MM.1S (cell line): ENCODE measurements around the gene APBA1.
A peak's percentile ranks its signal among the peaks of the same experiment; 100 is the strongest.

Experiments
- DNase-seq: peaks from one replicate; pipeline ENCODE4 v3.0.0-alpha.2; 2015
- H2AFZ ChIP-seq: fragments of 300-600 bp; sonication (generic); 2 replicates; pipeline ENCODE4 v1.6.0; 2016; ENCODE audit warnings: antibody characterized with exemption, low read length
- H3F3A ChIP-seq: fragments of 300-600 bp; sonication (generic); 2 replicates; pipeline ENCODE4 v1.6.1; 2016; ENCODE audit warnings: mild to moderate bottlenecking, antibody characterized with exemption, low read length, moderate library complexity, mixed read lengths; ENCODE audit not compliant: insufficient read depth
- H3K27ac ChIP-seq: fragments of 300-600 bp; sonication (generic); 2 replicates; pipeline ENCODE4 v1.5.1; 2016; ENCODE audit warnings: mild to moderate bottlenecking, low read length
- H3K27me3 ChIP-seq: fragments of 300-600 bp; sonication (generic); replicated peaks from 2 replicates; pipeline ENCODE4 v1.6.0; 2016; ENCODE audit warnings: low read length; ENCODE audit not compliant: insufficient read depth
- H3K36me3 ChIP-seq: fragments of 300-600 bp; sonication (generic); replicated peaks from 2 replicates; pipeline ENCODE4 v1.6.1; 2016; ENCODE audit warnings: mild to moderate bottlenecking, low read length, mixed read lengths; ENCODE audit not compliant: insufficient read depth
- H3K4me1 ChIP-seq: fragments of 300-600 bp; sonication (generic); 2 replicates; pipeline ENCODE4 v1.6.1; 2016; ENCODE audit warnings: low read length, mixed read lengths
- H3K4me2 ChIP-seq: fragments of 300-600 bp; sonication (generic); 2 replicates; pipeline ENCODE4 v1.6.0; 2016; ENCODE audit warnings: low read depth, low read length
- H3K4me3 ChIP-seq: fragments of 300-600 bp; sonication (generic); 2 replicates; pipeline ENCODE4 v1.5.1; 2016; ENCODE audit warnings: low read length, mixed read lengths
- H3K79me2 ChIP-seq: fragments of 300-600 bp; sonication (generic); 2 replicates; pipeline ENCODE4 v1.6.1; 2016; ENCODE audit warnings: mixed run types, low read length, mixed read lengths
- H3K9ac ChIP-seq: fragments of 300-600 bp; sonication (generic); 2 replicates; pipeline ENCODE4 v1.6.1; 2016; ENCODE audit warnings: low read length, mixed read lengths
- H3K9me2 ChIP-seq: fragments of 300-600 bp; sonication (generic); replicated peaks from 2 replicates; pipeline ENCODE4 v1.6.1; 2016; ENCODE audit warnings: mild to moderate bottlenecking, low read length, mixed read lengths; ENCODE audit not compliant: insufficient read depth
- H3K9me3 ChIP-seq: fragments of 300-600 bp; sonication (generic); replicated peaks from 2 replicates; pipeline ENCODE4 v1.6.1; 2016; ENCODE audit warnings: mild to moderate bottlenecking, low read length, mixed read lengths; ENCODE audit not compliant: insufficient read depth
- H4K20me1 ChIP-seq: fragments of 300-600 bp; sonication (generic); 2 replicates; pipeline ENCODE4 v1.6.1; 2016; ENCODE audit warnings: mild to moderate bottlenecking, low read length, moderate library complexity, mixed read lengths; ENCODE audit not compliant: insufficient read depth
- CTCF ChIP-seq: fragments of 300-600 bp; sonication (generic); IDR thresholded peaks from 2 replicates; pipeline ENCODE4 v1.5.1; 2016; ENCODE audit warnings: antibody characterized with exemption, low read length, mixed read lengths
- EZH2 ChIP-seq: fragments of 300-600 bp; sonication (generic); optimal IDR thresholded peaks from 2 replicates; pipeline ENCODE3; 2017; ENCODE audit warnings: low read depth, mild to moderate bottlenecking, antibody characterized with exemption, low read length, mixed read lengths
- EZH2phosphoT487 ChIP-seq: fragments of 300-600 bp; sonication (generic); IDR thresholded peaks from 2 replicates; pipeline ENCODE4 v1.6.1; 2018; ENCODE audit warnings: antibody characterized with exemption, low read length

The APBA1 gene

DNA sequence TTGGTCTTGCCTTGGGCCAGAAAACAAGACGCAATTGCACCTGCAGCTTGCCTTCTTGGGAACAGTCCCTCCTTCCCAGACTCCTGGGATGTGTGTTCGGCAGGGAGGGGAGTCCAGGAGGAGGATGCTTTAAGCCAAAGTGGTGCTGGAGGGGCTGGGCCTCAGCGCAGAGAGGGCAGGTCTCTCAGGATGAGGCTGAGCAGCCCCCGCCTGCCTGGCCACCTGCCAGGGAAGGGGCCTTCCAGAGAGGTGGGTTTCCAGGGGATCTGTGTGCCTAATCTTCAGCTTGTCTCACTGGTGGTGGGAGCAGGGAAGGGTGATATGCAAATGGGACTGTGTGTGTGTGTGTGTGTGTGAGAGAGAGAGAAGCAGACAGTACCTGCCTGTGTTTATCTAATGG, 242.0 kb downstream of the APBA1 start:
- H2AFZ ChIP-seq = no peak overlapping the region
- no peaks in the 10 kb centered on the region for H3K9me2 ChIP-seq
- no peak for TF ChIP-seq CTCF
- TF ChIP-seq EZH2 = no peak
- TF ChIP-seq EZH2phosphoT487 = no peak
- H4K20me1 ChIP-seq = no peaks in the 10 kb centered on the region
- H3K79me2 ChIP-seq = no peaks in the 10 kb centered on the region
- no peak overlapping the region for H3K9ac ChIP-seq
- H3K4me3 ChIP-seq = no peak overlapping the region
- no peaks in the 10 kb centered on the region for H3K36me3 ChIP-seq
- no peaks in the 10 kb centered on the region for H3K27me3 ChIP-seq
- no peaks in the 10 kb centered on the region for H3K9me3 ChIP-seq
- no peak for DNase-seq
- no peaks in the 10 kb centered on the region for H3F3A ChIP-seq
- no peak overlapping the region for H3K4me2 ChIP-seq
- no peak overlapping the region for H3K27ac ChIP-seq
- no peaks in the 10 kb centered on the region for H3K4me1 ChIP-seq

DNA sequence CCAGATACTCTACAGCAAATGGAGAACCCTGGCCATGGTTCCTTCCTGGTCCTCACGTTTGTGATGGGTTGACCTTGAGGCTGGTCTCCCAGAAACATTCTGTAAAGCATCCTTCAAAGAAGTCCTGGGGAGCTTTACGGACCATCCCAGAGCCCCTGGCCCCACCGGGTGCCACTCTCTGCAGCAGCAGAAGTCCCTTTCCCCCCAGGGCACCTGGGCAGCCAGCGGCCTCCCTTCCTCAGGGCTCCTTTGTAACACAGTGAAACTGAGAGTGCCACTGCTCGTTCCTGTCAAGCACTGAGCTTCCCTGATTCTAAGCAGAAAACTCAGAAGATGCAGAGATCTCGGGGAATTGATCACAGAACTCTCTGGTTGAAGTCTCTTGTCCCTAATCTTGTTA, 242.9 kb downstream of the APBA1 start:
- Histone ChIP-seq H3K4me2 (no peak overlapping the region), H4K20me1 (no peaks in the 10 kb centered on the region), H2AFZ (no peak overlapping the region), H3F3A (no peaks in the 10 kb centered on the region), H3K9me3 (no peaks in the 10 kb centered on the region), H3K9me2 (no peaks in the 10 kb centered on the region), H3K36me3 (no peaks in the 10 kb centered on the region), H3K27ac (no peak overlapping the region), H3K4me3 (no peak overlapping the region), H3K79me2 (no peaks in the 10 kb centered on the region), H3K27me3 (no peaks in the 10 kb centered on the region), H3K4me1 (no peaks in the 10 kb centered on the region), H3K9ac (no peak overlapping the region)
- no peak for TF ChIP-seq EZH2phosphoT487
- no peak for TF ChIP-seq CTCF
- DNase-seq = peak; percentile 19

GRCh38 chr9:69428017-69428785, 244.0 kb downstream of the APBA1 start:
- H3K4me1 ChIP-seq = no peaks in the 10 kb centered on the region
- H3K79me2 ChIP-seq = no peaks in the 10 kb centered on the region
- H4K20me1 ChIP-seq = no peaks in the 10 kb centered on the region
- H2AFZ ChIP-seq = no peak overlapping the region
- no peaks in the 10 kb centered on the region for H3F3A ChIP-seq
- no peaks in the 10 kb centered on the region for H3K9me2 ChIP-seq
- no peak overlapping the region for H3K27ac ChIP-seq
- DNase-seq = no peak
- TF ChIP-seq EZH2phosphoT487 (no peak), CTCF (no peak), EZH2 (no peak)
- H3K27me3 ChIP-seq = no peaks in the 10 kb centered on the region
- no peaks in the 10 kb centered on the region for H3K36me3 ChIP-seq
- no peak overlapping the region for H3K4me2 ChIP-seq
- H3K4me3 ChIP-seq = no peak overlapping the region
- no peak overlapping the region for H3K9ac ChIP-seq
- no peaks in the 10 kb centered on the region for H3K9me3 ChIP-seq
